Nephron progenitor cell (in vitro differentiated cells): ENCODE measurements around the gene TM4SF4.
A peak's percentile ranks its signal among the peaks of the same experiment; 100 is the strongest.

Source experiments
- DNase-seq: peaks from one replicate; pipeline ENCODE4 v3.0.0; 2021
- H3K27ac Mint-ChIP-seq: 2 replicates; pipeline ENCODE4 v1.8.0; 2021; ENCODE audit warnings: mild to moderate bottlenecking, moderate library complexity, mixed read lengths
- H3K27me3 Mint-ChIP-seq: 2 replicates; pipeline ENCODE4 v1.8.0; 2021; ENCODE audit warnings: mild to moderate bottlenecking, low read depth, mixed read lengths; ENCODE audit not compliant: poor library complexity
- H3K36me3 Mint-ChIP-seq: 2 replicates; pipeline ENCODE4 v1.8.0; 2021; ENCODE audit warnings: low read depth, mixed read lengths
- H3K4me1 Mint-ChIP-seq: 2 replicates; pipeline ENCODE4 v1.8.0; 2021; ENCODE audit warnings: mixed read lengths
- H3K4me3 Mint-ChIP-seq: 2 replicates; pipeline ENCODE4 v1.8.0; 2021; ENCODE audit warnings: mild to moderate bottlenecking, moderate library complexity, mixed read lengths
- H3K9me3 Mint-ChIP-seq: 2 replicates; pipeline ENCODE4 v1.8.0; 2021; ENCODE audit warnings: mild to moderate bottlenecking, moderate library complexity, mixed read lengths
- TF ChIP-seq, protein P1 (sequence below): fragments of 200-600 bp; sonication (generic); IDR thresholded peaks from 2 replicates; pipeline ENCODE4 v1.5.0; 2021; ENCODE audit warnings: antibody characterized with exemption

Gene TM4SF4

GRCh38 chr3:149523512-149524299, 49.2 kb downstream of the TM4SF4 start:
- Mint-ChIP-seq H3K4me3 (no peak overlapping the region), H3K27ac (peak overlapping the region; percentile 43), H3K4me1 (peaks cover 12% of the 10 kb centered on the region), H3K36me3 (peaks cover 32% of the 10 kb centered on the region), H3K27me3 (no peaks in the 10 kb centered on the region), H3K9me3 (no peaks in the 10 kb centered on the region)
- no peak for DNase-seq
- TF ChIP-seq, protein P1, sequence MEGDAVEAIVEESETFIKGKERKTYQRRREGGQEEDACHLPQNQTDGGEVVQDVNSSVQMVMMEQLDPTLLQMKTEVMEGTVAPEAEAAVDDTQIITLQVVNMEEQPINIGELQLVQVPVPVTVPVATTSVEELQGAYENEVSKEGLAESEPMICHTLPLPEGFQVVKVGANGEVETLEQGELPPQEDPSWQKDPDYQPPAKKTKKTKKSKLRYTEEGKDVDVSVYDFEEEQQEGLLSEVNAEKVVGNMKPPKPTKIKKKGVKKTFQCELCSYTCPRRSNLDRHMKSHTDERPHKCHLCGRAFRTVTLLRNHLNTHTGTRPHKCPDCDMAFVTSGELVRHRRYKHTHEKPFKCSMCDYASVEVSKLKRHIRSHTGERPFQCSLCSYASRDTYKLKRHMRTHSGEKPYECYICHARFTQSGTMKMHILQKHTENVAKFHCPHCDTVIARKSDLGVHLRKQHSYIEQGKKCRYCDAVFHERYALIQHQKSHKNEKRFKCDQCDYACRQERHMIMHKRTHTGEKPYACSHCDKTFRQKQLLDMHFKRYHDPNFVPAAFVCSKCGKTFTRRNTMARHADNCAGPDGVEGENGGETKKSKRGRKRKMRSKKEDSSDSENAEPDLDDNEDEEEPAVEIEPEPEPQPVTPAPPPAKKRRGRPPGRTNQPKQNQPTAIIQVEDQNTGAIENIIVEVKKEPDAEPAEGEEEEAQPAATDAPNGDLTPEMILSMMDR: no peak

GRCh38 chr3:149527531-149528339, 53.2 kb downstream of the TM4SF4 start:
- peaks cover 29% of the 10 kb centered on the region for H3K36me3 Mint-ChIP-seq
- H3K4me3 Mint-ChIP-seq: no peak overlapping the region
- no peak for DNase-seq
- peaks cover 18% of the 10 kb centered on the region for H3K4me1 Mint-ChIP-seq
- H3K27ac Mint-ChIP-seq: peak overlapping the region; percentile 13
- no peaks in the 10 kb centered on the region for H3K9me3 Mint-ChIP-seq
- H3K27me3 Mint-ChIP-seq: no peaks in the 10 kb centered on the region
- TF ChIP-seq, protein P1: no peak

DNA sequence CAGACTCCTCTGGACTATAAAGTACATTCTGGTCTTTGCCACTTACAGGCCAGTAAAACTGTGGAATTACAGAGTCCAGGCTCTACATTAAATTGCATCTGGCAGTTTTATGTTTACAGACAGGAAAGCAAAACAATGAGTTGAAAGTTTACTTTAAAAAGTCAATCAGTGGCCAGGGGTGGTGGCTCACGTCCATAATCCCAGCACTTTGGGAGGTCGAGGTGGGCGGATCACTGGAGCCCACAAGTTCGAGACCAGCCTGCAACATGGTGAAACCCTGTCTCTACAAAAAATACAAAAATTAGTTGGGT, 53.8 kb downstream of the TM4SF4 start:
- Mint-ChIP-seq H3K36me3 (peaks cover 29% of the 10 kb centered on the region), H3K9me3 (no peaks in the 10 kb centered on the region), H3K27me3 (no peaks in the 10 kb centered on the region), H3K4me3 (no peak overlapping the region), H3K27ac (peak overlapping the region; percentile 13), H3K4me1 (peaks cover 23% of the 10 kb centered on the region)
- no peak for DNase-seq
- TF ChIP-seq, protein P1: no peak

GRCh38 chr3:149529099-149529498, 54.6 kb downstream of the TM4SF4 start:
- Mint-ChIP-seq H3K27me3 (no peaks in the 10 kb centered on the region), H3K36me3 (peaks cover 22% of the 10 kb centered on the region), H3K4me3 (no peak overlapping the region), H3K27ac (peak overlapping the region; percentile 72), H3K4me1 (peaks cover 30% of the 10 kb centered on the region), H3K9me3 (no peaks in the 10 kb centered on the region)
- TF ChIP-seq, protein P1: no peak
- no peak for DNase-seq

GRCh38 chr3:149532489-149533180, 58.1 kb downstream of the TM4SF4 start:
- H3K4me3 Mint-ChIP-seq: no peak overlapping the region
- DNase-seq: no peak
- H3K9me3 Mint-ChIP-seq: no peaks in the 10 kb centered on the region
- no peaks in the 10 kb centered on the region for H3K27me3 Mint-ChIP-seq
- TF ChIP-seq, protein P1: no peak
- peak overlapping the region; percentile 30 for H3K27ac Mint-ChIP-seq
- peaks cover 2% of the 10 kb centered on the region for H3K36me3 Mint-ChIP-seq
- H3K4me1 Mint-ChIP-seq: peaks cover 64% of the 10 kb centered on the region
